CD4-positive, alpha-beta T cell treated with Interleukin-17A for 4 hours (primary cell): Measurements from ENCODE around the gene DCK.
"Not testable (repeated sequence)": the region's sequence is repeated elsewhere in the genome, so short reads cannot be mapped to it uniquely, and the experiment has no call there.

ENCODE experiments used
- DNase-seq: peaks from one replicate; pipeline ENCODE4 v3.0.0-alpha.2; 2020; ENCODE audit warnings: mixed read lengths

DCK gene

GRCh38 chr4:70993181-70994068 is at the start of gene DCK:
Gene DCK, plus strand, starts transcription at chr4:70993649. Its CDS starts 187 bp downstream, at chr4:70993836.
- DNase-seq: peak; percentile 89

- no peak for DNase-seq
Measured at GRCh38 chr4:70945046-70945445, 48.4 kb upstream of the DCK start.

- DNase-seq: no peak
Measured at GRCh38 chr4:70945452-70946055, 47.9 kb upstream of the DCK start.

GRCh38 chr4:70946939-70947338 is 46.5 kb upstream of the DCK start:
- no peak for DNase-seq

GRCh38 chr4:70948665-70949260 is 44.7 kb upstream of the DCK start:
- no peak for DNase-seq

GRCh38 chr4:70954032-70954431 is 39.4 kb upstream of the DCK start:
- no peak for DNase-seq

GRCh38 chr4:70956549-70957210 is 36.8 kb upstream of the DCK start:
- DNase-seq: no peak

GRCh38 chr4:70958681-70959080 is 34.8 kb upstream of the DCK start:
- no peak for DNase-seq

GRCh38 chr4:70969076-70969475 is 24.4 kb upstream of the DCK start:
- no peak for DNase-seq

GRCh38 chr4:70976252-70976651 is 17.2 kb upstream of the DCK start:
- no peak for DNase-seq

- no peak for DNase-seq
Measured at GRCh38 chr4:70979445-70980008, 13.9 kb upstream of the DCK start.

- no peak for DNase-seq
Measured at GRCh38 chr4:70980196-70980595, 13.3 kb upstream of the DCK start.

GRCh38 chr4:70984106-70984505 is 9.3 kb upstream of the DCK start:
- DNase-seq: no peak

GRCh38 chr4:70984589-70984988 is 8.9 kb upstream of the DCK start:
- no peak for DNase-seq

- no peak for DNase-seq
Measured at GRCh38 chr4:70991596-70991995, 1.9 kb upstream of the DCK start.

- no peak for DNase-seq
Measured at GRCh38 chr4:70992391-70992881, 1.0 kb upstream of the DCK start.

GRCh38 chr4:70994069-70994366 is 569 bp downstream of the DCK start:
- no peak for DNase-seq

GRCh38 chr4:70994387-70995099 is 1.1 kb downstream of the DCK start:
- peak; percentile 18 for DNase-seq

- peak; percentile 28 for DNase-seq
Measured at GRCh38 chr4:70996018-70996360, 2.5 kb downstream of the DCK start.

GRCh38 chr4:70997036-70997435 is 3.6 kb downstream of the DCK start:
- DNase-seq: no peak

GRCh38 chr4:70997546-70997945 is 4.1 kb downstream of the DCK start:
- DNase-seq: no peak

- DNase-seq: not testable (repeated sequence)
Measured at GRCh38 chr4:70999639-71000038, 6.2 kb downstream of the DCK start.

- DNase-seq: not testable (repeated sequence)
Measured at GRCh38 chr4:71001363-71001762, 7.9 kb downstream of the DCK start.
